ENCODE measurements around the gene CIROP.
A peak's percentile ranks its signal among the peaks of the same experiment; 100 is the strongest.

The CIROP gene

DNA sequence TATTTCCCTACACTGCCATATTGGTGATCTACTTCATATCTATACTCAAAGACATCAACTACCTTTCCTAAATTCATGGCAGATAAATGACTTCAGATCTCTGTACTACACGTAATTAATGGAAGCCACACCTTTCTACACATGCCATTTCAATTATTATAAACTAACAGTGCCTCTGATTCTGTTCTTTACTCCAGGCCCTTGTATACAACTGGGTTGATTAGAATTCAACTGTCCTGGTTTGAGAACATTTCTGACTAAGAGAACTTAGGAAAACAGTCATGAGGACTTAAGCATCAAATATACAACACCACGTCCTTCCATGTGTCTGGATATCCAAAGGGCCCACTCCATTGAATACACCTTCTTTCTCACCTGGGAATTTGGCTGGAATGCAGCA is 11.7 kb downstream of the CIROP start:
- no peak for DNase-seq (ENCODE audit: low read depth)

DNA sequence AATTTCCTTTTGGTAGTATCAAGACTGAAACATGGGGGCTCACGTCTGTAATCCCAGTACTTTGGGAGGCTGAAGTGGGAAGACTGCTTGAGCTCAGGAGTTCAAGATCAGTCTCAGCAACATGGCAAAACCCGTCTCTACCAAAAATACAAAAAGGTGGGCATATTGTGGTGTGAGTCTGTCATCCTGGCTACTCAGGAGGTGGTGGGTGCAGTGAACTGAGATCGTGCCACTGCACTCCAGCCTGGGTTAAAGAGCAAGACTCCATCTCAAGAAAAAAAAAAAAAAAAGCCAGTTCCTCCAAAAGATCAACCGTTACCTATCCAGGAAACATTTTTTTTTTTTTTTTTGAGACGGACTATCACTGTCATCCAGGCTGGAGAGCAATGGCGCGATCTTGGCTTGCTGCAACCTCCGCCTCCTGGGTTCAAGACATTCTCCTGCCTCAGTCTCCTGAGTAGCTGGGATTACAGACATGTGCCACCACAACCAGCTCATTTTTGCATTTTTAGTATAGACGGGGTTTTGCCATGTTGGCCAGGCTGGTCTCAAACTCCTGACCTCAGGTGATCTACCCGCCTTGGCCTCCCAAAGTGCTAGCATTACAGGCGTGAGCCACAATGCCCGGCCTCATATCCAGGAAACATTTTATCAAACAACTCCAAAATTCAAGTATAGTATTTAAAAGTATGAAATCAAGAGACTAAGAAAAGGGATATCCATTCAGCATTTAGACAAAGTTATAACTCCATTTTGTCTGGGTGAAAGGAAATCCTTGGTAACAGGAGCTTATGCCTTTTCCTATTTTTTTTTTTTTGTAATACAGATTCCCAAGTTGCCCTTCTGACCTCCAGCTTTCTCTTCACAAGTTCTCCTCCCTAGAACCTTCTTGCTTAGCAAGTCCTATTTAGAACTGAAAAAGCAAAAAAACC is 13.2 kb downstream of the CIROP start:
- no peak for DNase-seq (ENCODE audit: low read depth)

DNA sequence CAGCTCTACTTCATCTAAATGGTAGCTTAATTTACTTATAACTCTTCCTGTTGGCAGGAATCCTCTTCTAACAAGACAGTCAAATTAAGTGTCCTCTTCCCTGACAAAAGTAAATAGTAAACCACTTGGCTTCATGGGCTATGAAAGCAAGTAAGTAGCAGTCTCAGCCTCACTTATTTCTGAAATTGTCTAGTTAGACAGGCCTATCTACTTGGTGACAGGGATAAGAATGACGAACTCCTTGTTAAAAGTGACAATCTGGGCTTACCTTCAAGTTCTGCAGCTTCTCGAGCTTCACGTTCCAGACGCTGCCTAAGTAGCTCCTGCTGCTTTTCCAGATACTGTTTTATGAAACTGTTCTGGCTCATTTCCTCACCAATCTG is 14.5 kb downstream of the CIROP start:
- no peak for DNase-seq (ENCODE audit: low read depth)

DNA sequence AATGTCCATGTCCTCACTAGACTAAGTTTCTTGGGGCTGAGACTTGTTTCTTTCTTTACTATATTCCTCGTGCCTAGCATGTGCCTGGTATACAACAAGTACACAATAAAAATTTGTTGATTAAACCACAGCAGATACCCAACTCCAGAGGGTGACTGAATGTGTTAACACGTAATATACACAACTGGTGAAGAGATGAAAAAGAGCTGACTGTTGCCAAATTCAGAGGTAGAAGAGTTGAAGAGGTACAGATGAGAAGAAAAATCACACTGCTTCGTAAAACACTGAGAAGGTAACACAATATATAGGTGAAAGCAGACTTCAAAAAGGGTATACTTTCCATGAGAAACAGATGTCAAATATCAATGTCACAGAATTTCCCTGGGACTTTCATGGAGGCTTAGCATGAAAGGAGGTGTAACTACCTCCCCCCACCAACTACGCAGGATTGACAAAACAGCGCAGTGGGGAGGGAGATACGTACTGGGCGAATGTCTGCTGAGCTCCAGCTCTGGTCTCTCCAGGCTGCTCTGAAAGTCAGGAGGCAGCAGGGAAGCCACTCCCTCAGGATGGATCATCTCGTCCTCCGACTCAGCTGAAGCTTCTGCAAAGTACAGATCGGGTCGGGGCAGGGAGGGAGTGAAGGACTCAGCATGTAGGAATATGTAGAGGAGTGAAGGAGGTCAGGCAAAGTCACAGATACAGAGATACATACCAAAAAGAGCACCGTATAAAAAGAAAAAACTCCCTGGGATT is 15.1 kb downstream of the CIROP start:
- DNase-seq (ENCODE audit: low read depth), result no peak

DNA sequence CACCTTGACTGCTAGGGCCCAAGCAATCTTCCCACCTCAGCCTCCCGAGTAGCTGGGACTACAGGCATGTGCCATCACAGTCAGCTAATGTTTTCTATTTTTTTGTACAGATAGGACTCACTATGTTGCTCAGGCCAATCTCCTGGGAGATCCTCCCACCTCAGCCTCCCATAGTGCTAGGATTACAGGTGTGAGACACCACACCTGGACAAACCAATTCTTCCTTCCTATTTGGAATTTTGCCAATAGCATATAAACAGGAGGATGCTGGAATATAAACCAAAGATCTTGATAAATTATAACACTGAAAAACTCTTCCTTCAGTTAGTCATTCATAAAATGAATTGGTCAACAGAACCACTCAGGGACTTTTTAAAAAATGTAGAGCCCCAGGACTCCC is 18.2 kb downstream of the CIROP start:
- no peak for DNase-seq (ENCODE audit: low read depth)

DNA sequence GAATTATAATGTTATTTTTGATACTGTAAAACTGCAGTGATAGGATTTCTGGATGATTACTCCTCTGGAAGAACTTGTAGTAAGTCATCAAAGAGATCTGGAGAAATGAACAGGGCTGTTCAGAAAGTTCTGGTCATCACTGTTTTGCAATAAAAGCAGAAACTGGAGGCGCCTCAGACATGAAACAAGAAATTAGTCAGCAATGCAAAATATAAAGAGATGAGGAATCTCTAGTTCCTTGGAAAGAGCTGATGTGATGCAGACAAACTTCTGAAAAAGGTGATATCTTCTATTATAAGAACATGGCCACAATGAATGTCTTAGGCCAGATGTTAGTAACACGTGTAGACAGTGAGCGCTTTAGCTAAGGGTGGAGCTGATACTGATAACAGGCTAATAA is 19.3 kb downstream of the CIROP start:
- no peak for DNase-seq (ENCODE audit: low read depth)

DNA sequence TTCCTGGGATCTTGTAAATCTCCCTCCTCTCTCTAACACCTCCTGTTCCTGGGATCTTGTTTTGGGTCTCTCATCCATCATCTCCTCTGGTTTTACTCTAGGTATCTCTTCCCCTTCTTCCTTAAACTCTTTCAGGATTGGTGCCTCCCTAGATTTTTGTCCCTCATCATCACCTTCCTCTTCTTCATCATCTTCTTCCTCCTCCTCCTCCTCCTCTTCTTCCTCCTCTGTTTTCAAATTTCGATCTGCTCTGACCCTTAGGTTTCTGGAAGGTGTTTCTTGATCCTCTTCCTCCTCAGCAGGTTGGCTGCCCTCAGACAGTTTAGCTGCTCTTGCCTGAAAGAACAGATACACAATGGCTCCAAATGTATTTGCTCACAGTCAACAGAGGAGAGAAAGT is 24.3 kb downstream of the CIROP start:
- no peak for DNase-seq (ENCODE audit: low read depth)

DNA sequence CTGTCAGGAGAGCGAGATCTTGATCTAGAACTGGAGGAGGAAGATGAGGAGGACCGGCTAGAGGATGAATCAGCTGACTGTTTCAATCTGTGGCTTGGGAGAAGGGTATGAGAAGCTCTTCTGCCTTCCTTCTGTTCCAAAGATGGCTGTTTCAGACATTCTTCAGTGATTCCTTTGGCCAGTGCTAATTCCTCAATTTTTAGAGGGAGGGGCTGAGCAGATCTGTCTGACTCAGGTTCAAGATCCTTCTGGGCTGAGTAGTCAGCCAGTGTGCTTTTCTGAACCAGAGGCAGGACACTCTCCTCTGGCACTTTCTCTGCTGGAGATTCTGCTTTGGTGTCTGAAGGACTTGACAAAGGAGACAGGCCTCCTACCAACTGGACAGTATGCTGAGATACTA is 25.1 kb downstream of the CIROP start:
- no peak for DNase-seq (ENCODE audit: low read depth)

DNA sequence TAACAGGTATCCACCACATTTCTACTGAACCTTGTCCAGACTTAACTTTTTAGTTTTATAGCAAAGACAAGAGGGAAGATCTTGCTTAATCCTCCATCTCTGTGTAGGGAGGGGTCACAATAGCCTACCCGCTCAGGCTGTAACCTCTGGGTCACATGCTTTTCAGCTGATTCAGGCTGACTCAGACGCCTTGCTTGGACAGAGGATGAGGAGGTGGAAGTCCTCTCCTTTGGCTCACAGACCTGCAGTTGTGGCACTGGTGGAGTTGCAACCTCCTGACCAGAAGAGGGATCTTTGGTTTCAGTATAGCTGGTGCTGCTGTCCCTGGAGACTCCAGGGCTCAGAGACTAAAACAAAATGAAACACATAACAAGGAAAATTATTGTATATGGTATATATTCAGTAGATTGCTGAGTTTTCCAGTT is 26.1 kb downstream of the CIROP start:
- no peak for DNase-seq (ENCODE audit: low read depth)

DNA sequence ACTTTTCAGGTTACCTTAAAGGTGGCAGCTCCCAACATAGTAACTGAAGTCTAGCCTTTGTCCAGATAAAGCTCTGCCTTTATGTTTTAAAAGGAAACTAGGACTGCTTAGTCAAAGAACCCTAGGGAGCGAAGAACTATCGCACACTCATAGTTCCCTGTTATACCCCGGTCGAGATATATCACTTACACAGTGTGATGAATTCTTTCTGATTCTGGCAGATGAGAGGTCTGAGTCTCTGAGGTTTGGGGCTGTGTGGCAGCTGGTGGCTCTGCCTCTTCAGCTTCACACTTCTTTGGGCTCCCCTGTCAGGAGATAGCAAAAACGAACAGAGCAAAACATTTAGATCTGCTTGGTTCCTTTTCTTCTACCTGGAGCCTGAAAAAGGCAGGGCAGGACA is 26.8 kb downstream of the CIROP start:
- DNase-seq (ENCODE audit: low read depth), result no peak

DNA sequence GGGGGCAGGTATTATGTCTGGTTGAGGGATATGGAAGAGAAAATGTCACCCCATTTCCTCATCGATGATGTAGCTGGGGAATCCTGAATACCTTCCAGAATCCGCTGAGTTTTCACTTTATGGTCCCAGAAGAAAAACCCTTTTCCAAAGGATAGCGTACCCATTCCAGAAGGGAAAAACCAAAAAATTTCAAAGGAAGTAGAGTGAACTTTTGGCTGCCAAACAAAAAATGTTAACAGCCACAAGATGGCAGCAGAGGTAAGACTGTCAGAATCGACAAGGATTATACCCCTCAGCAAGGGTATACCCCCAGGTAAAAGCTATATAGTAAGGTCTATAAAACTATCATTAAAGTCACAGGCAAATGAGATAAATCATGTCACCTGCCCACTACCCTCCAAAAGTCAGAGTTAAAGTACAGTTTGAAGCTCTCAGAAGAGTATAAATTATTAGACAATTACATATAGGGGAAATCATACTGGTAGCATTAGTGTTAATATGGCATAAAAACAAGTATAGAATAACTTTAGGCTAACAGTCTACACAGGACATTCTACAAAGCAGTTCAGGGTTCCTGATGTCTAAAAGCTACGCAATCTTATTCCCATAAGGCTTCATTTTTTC is 27.9 kb downstream of the CIROP start:
- no peak for DNase-seq (ENCODE audit: low read depth)

GRCh38 chr14:23074906-23075305 is 29.9 kb downstream of the CIROP start:
- no peak for DNase-seq (ENCODE audit: low read depth)

- DNase-seq (ENCODE audit: low read depth), result no peak
Measured at GRCh38 chr14:23071921-23072539, 32.8 kb downstream of the CIROP start.

GRCh38 chr14:23071244-23071920 is 33.4 kb downstream of the CIROP start:
- peak; percentile 46 for DNase-seq (ENCODE audit: low read depth)

- no peak for DNase-seq (ENCODE audit: low read depth)
Measured at GRCh38 chr14:23070262-23071129, 34.3 kb downstream of the CIROP start.

GRCh38 chr14:23069413-23069806 is 35.4 kb downstream of the CIROP start:
- DNase-seq (ENCODE audit: low read depth), result no peak

DNA sequence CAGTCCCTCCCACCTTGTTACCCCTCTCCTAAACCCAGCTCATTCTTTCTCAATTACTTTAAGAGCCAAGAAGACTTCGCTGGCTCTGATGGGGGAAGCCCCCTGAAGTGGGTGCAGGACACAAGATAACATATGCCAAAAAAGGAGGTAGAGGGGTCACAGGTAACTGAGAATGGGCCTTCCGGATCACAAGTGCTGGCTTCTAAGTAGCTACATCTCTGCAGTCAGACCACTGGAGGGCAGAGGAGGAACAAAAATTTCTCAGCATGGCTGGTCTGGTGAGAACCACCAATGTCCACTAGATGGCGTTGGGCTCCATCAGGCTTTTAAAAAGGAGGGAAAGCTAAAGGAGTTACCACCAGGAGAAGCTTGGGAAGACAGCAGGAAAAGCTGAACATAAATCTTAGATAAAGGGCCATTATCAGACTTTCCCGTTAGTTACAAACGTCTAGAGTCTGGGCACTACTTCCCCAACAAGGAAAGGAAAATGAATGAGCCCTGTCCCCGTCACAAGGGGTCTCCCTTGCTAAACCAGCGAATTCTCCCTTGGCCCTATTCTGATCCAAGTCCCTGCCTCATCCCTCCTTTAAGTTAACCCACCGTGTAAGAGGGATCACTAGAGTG is 35.9 kb downstream of the CIROP start:
- no peak for DNase-seq (ENCODE audit: low read depth)

- no peak for DNase-seq (ENCODE audit: low read depth)
Measured at GRCh38 chr14:23067847-23068788, 36.7 kb downstream of the CIROP start.
